T47D (cell line): ENCODE measurements around the gene TAS2R3.

Experiments used
- DNase-seq, 2 experiments: peaks; one replicate each; pipeline versions ENCODE4 v3.0.0 to v3.0.0-alpha.2; 2011 to 2012; ENCODE audit warnings: low read depth in 1 of 2, low spot score in 1 of 2
- JUND ChIP-seq: IDR thresholded peaks from 2 replicates; pipeline ENCODE4 v1.6.1; 2012; ENCODE audit warnings: low read depth
- in situ Hi-C: cut with HindIII; loops from 2 replicates; pipeline ENCODE4 v1.10.0; 2016; ENCODE audit warnings: low sequenced_read_pairs, low pct_unique_long_range_greater_than_20kb

Gene TAS2R3, protein sequence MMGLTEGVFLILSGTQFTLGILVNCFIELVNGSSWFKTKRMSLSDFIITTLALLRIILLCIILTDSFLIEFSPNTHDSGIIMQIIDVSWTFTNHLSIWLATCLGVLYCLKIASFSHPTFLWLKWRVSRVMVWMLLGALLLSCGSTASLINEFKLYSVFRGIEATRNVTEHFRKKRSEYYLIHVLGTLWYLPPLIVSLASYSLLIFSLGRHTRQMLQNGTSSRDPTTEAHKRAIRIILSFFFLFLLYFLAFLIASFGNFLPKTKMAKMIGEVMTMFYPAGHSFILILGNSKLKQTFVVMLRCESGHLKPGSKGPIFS

DNA sequence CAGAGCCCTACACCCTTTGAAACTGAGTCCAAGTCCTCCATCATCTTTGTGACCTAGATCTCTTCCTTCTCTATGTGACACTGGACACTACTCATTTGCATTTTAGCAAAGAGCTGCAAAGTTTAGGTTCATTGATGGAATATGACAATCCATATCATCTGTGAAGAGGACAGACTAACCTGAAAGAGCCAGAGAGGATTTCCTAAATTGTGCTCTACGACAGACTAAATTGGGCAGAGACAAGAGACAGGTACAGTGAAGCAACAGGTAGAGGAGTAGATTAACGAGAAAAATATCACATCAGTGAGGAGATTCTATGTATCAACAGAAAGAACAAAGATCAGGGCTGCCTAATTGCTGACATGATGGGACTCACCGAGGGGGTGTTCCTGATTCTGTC, at the start of gene TAS2R3:
TAS2R3 (plus strand) TSS at position 301 of the 400 bp plus-strand sequence; CDS start at position 363, 62 bp downstream.
- no peak for DNase-seq
- TF ChIP-seq JUND = no peak
- in situ Hi-C loops = no loop called here

DNA sequence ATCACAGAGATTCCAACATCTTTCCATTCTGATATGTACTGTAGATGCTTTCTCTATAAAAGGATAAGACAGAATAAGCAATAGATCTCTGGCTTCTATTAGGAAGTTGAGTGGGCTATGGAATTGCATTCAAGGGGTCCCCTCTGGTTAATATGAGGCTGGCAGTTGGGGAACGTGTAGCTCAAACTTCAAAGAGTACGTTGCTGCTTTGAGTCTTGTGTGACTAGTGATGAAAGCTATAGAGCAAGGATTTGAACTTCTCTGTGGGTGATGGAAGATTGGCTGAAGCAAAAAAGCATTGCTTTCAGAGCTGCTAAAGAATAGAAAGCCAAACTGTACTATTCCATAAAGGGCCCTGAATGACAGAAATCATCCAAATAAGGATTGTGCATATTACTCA, 49.3 kb upstream of the TAS2R3 start:
- in situ Hi-C loops = no loop called here
- TF ChIP-seq JUND = no peak
- no peak for DNase-seq

DNA sequence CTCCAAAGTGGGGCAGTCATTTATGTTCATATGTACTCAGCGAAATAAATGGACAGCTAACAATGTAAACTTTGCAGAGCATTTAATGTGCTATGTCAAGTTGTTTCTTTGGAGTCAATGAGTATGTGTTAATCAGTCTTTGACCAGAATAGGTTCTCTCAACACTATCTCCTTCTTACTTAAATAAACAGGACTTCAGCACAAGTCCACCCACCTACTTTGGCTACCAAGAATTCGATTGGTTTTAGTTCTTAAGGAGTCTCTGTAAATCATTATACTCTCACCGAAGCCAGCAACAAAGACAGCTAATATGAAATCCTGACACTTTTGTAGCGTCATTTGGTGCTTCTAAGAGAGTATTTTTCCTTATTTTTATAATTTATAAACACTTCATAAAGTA, 48.9 kb upstream of the TAS2R3 start:
- in situ Hi-C loops = no loop called here
- TF ChIP-seq JUND = no peak
- no peak for DNase-seq

DNA sequence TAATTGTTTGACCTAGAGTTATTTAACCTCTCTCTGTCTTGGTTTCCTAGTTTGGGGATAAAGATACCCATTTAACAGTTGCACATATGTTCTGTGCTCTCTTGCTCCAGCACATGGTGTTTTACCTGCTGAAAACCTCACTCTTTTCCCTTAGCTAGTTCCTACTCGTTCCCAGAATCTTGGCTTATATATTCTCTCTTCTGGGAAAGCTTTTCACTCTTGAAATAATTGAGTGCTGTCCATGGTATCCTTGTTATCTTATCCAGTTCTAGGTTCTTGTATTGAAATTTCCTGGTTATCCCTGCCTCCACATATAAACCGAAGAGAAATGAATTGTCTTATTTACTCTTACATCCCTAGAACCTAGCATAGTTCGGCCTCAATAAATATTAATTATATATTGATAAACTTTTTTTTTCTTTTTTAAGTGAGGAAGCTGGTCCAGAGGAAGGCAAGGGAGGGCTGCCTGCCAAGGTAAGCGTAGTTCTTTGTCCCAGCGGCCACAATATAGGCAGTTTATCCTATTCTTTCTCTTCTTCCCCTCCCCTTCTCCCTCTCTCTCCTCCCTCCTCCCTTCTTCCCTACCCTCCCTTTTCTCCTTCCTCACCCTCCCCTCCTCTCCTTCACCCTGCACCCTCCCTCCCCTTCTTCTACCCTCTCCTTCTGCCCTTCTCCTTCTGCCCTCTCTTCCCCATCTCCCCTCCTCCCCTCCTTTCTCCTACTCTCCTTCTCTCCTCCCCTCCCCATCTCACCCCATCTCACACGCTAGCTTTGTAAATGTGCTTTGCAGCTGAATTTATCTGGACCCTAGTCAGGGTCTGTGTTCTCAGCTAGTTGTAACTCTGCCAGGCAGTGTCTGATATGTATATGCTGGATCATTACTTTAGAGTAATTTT, 47.9 kb upstream of the TAS2R3 start:
- DNase-seq = no peak
- in situ Hi-C loops = no loop called here
- no peak for TF ChIP-seq JUND

DNA sequence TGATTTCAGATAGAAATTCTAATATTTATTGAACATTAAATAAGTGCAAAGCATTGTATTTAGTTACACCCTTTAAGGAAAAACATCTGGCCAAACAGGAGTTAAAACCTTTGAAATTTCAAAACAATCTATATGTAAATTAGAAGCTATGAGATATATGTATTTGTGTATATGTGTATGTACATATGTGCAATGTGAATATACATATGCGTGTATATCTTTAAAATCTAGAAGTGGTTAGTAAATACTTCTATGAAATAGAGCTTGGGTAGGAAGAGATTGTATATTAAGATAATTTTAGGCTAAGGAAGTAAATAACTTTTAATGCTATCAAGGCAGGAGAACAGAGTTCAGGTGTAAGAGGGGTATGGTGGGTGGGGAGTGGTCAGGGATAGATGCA, 46.4 kb upstream of the TAS2R3 start:
- DNase-seq = no peak
- no peak for TF ChIP-seq JUND
- in situ Hi-C loops = no loop called here

DNA sequence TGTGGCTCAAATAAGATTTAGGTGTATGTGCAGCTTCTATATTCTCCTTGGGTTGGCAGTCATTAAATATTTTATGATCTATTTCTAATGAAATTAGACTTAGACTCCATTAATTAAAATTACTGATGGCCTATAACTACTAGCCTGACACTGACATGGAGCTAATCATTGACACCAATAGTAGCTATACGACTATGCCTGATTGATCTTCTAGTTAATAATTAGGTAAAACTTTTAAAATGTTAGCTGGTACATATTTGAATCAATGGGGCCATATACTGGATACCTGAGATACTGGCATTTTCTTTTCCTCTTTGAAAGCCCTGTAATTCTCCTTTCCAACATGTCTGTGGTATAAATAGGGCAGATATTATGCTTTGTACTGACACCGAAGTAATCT, 41.4 kb upstream of the TAS2R3 start:
- in situ Hi-C loops = no loop called here
- no peak for DNase-seq
- TF ChIP-seq JUND = no peak

DNA sequence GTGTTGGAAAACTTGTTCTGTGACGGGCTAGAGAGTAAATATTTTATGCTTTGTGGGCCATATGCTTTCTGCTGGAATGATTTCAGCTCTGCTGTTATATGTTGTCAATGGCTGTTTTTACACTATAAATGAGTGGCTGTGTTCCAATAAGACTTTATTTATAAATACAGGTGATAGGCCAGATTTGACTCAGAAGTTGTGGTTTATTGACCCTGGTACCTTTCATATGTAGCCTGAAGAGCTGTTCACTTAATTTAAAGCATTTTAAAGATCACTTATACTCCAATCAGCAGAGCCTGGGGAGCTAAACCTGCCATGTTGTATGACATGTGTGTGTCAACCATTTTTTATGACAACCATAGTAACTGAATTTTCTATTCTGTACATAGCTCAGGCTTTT, 34.9 kb upstream of the TAS2R3 start:
- DNase-seq = no peak
- in situ Hi-C loops = no loop called here
- no peak for TF ChIP-seq JUND

DNA sequence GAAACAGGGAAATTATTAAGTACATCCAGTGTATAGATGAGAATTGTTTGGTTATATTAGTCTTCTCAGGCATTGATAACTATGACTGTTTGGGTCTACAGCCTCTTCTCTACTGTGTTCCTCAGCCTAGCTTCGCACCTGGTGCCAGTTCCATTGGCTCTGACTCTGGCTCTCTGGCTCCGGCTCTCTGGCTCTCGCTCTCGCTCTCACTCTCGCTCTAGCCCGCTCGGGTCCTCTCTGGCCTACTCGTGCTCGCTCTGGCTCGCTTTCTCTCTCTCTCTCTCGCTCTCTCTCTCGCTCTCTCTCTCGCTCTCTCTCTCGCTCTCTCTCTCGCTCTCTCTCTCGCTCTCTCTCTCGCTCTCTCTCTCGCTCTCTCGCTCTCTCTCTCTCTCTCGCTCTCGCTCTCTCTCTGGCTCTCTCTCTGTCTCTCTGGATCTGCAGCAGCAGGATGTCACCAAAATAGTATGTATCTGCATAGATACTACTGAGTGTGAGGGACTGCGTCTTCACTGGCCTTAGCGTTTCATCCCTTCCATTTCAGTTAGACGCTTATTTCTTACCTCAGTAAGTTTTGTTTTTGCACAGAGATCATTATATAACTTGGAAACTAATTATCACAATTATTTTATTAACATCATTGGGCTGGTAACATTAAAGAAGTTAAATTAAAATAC, 32.3 kb upstream of the TAS2R3 start:
- TF ChIP-seq JUND = no peak
- in situ Hi-C loops = no loop called here
- no peak for DNase-seq

DNA sequence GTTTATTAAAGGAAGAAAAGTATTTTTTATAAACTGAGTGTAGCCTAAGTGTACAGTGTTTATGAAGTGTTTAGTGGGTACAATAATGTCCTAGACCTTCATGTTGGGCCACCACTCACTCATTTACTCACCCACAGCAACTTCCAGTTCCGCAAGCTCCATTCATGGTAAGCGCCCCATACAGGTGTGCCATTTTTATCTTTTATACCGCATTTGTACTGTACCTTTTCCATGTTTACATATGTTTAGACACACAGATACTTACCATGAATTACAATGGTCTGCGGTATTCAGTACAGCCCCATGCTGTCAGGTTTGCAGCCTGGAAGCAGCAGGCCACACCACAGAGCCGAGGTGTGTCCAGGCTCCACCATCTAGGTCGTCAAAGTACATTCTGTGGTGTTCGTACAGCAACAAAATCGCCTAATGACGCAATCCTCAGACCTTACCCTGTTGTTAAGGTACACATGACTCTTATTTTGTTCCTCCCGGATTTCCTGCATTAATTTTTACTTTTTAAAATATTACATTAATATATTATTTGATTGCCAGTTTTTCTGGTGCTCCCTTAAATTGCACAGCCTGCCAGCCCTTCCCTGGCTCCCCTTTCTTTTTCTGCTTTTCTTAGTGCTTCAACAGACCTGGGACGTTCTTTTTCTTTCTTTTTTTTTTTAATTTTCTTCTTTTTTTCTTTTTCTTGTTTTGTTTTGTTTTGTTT, 26.6 kb upstream of the TAS2R3 start:
- DNase-seq = peak in 1 of 2 experiments; percentile 33
- no peak for TF ChIP-seq JUND
- in situ Hi-C loops = no loop called here

DNA sequence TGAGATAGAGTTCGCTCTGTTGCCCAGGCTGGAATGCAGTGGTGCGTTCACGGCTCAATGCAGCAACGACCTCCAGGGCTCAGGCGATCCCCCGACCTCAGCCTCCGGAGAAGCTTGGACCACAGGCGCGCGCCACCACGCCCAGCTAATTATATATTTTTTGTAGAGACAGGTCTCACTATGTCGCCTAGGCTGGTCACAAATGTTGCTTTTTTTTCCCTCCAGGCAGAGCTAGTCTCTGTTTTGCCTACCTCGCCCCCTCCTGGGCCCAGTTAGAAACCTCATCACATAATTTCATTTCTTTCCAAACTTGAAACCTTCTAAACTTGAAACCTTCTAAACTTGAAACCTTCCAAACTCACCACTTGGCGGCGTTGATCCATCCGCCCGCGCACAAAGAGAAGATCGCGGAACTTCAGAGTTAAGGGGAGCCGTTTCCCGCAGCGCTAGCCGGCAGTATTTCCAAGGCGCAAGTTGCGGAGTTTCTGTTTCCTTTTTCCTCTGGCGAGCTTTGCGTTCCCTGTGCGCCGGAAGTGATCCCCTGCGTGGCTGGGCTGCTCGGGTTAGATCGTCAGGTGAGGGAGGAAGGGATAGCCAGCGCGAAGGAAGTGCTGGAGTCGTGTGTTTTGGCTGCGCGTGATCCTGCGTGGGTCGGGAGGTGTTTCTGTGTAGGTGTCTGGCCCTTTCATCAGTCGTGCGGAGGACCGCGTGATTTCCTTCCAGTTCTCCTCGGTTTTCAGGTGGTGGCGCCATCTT, 25.9 kb upstream of the TAS2R3 start, which contains the start of gene SSBP1:
SSBP1 (plus strand) TSS at position 523 of the 756 bp plus-strand sequence. CDS start 809 bp downstream, outside the sequence.
- in situ Hi-C loops = no loop called here
- TF ChIP-seq JUND = no peak
- DNase-seq = peak; percentile 51 to 96

DNA sequence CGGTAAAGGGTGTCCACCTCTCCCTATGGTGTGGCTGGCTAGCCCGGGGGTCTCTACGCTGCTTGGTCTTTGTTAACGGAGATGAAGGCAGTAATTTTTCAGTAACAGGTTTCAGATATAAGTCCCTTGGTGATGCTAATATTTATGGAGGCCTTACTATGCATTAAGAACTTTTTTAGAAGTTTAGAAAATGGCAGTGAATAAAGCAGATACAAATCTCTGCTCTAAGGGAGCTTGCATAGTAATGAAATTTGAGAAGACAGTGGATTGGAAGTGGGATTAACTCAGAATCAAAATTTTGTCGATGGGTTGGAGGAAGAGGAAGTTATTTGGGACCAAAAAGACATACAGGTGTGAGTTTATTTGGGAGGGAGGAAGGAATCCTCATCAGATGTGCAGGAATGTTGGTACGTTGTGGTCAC, 25.3 kb upstream of the TAS2R3 start:
- TF ChIP-seq JUND = no peak
- in situ Hi-C loops = no loop called here
- no peak for DNase-seq
